Stimulated activated CD8-positive, alpha-beta memory T cell treated with anti-CD3 and anti-CD28 coated beads, Interleukin-4, amount 100 ng/mL, for 24 hours (primary cell): ENCODE results near the gene ODF2L.
A peak's percentile ranks its signal among the peaks of the same experiment; 100 is the strongest.

Experiments
- DNase-seq: peaks from one replicate; pipeline ENCODE4 v3.0.0-alpha.2; 2020; ENCODE audit warnings: low read depth

Gene ODF2L, protein sequence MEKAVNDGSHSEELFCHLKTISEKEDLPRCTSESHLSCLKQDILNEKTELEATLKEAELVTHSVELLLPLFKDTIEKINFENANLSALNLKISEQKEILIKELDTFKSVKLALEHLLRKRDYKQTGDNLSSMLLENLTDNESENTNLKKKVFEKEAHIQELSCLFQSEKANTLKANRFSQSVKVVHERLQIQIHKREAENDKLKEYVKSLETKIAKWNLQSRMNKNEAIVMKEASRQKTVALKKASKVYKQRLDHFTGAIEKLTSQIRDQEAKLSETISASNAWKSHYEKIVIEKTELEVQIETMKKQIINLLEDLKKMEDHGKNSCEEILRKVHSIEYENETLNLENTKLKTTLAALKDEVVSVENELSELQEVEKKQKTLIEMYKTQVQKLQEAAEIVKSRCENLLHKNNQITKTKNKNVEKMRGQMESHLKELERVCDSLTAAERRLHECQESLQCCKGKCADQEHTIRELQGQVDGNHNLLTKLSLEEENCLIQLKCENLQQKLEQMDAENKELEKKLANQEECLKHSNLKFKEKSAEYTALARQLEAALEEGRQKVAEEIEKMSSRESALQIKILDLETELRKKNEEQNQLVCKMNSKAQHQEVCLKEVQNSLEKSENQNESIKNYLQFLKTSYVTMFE

GRCh38 chr1:86395751-86396497 lies at the start of gene ODF2L:
ODF2L (minus strand) TSS chr1:86396323; CDS start chr1:86387027, 9,296 bp downstream.
- peak; percentile 84 for DNase-seq

DNA sequence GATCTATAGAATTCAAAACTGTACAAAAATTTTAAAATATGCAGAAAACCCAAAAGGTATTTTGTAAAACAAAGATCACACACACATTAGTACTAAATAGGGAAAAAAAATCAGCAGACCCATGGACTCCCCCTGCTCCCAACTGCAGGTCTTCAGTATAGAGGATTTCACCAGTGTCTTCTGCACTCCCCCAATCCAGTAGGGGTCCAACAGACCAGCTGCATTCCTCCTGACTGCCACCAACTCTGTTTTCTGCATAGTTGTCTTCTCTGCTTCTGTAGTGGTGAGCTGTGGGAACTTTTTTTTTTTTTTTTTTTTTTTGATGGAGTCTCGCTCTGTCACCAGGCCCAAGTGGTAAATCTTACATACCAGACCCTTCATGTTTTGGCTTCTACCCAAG lies 49.8 kb upstream of the ODF2L start:
- no peak for DNase-seq

DNA sequence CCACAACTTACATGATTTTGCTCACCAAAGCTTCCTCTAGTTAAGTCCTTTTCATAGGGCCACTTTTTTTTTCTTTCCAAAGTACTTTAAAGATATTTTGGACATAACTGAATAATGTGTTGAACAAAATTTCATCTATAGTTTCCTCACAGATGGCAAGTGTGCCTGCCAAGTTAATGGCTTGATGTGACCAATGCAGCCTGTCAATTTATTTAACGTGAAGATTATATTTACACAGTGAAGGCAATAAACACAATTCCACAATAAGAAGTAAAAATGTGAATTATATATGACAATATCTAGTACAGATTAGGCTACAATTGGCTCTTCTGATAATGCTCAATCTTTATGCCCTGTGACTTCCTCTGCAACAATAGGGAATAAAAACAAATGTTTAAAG lies 45.9 kb upstream of the ODF2L start:
- no peak for DNase-seq

DNA sequence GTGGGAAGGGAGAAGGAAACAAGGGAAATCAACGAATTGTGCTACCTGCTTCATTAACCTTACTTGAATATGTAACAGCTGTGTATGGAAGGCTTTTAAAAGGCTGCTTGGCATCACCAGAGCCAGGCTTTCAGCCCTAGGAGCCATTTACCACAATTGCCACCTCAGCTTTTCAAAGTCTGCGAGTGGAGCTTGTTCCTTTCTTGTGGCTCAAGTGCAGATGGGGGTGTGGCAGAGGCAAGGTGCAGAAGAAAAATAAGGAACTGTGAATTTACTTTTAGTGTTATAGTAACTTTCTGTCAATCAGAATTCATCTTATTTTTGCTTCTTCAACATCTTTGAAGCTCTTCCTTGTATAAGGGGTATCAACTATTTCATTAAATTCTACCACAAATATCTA lies 45.5 kb upstream of the ODF2L start:
- no peak for DNase-seq

- no peak for DNase-seq
Observed at GRCh38 chr1:86436041-86436440, 39.9 kb upstream of the ODF2L start.

GRCh38 chr1:86435327-86435726 lies 39.2 kb upstream of the ODF2L start:
- DNase-seq, result no peak

GRCh38 chr1:86434059-86434458 lies 37.9 kb upstream of the ODF2L start:
- DNase-seq, result no peak

GRCh38 chr1:86430376-86430775 lies 34.3 kb upstream of the ODF2L start:
- no peak for DNase-seq

DNA sequence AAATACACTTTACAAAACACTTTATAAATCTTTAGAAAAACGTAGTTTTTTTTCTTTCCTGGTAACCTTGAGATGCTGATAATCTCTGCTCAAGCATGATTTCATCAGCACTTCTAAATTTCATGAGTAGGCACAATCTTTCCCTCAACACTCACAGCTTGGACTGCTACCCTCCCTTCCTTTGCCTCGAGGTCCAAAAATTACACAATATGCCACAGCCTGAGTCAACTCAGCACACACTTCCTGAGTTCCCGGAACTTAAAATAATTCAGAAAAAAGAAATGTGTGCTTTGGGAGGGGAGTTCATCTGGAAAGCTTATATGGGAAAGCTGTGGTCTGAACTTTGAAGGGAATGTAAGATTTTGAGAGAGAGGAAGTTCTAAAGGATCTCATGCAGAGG lies 33.7 kb upstream of the ODF2L start:
- no peak for DNase-seq

GRCh38 chr1:86429122-86429725 lies 33.1 kb upstream of the ODF2L start:
- DNase-seq, result no peak

DNA sequence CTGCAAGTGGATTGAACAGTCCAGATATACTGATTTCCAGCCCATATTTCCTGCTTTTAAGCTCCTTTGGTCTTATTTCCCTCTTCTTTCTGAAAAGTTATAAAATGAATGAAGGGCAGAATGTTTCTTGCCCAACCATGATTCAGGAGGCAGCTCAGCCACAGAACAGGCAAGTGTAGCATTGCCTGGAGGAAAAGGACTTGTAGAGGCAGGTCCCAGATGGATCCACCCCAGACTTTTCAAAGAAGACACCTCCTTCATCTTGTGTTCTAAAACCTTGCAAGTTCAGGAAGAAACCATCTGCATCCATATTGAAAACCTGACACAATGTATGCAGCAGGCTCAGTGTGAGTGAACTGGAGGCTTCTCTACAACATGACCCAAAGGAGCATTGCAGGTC lies 27.8 kb upstream of the ODF2L start, which contains the start of gene CLCA2:
TSS of gene CLCA2 (plus strand) at position 299 of the 400 bp plus-strand sequence. CDS start at position 376, 77 bp downstream.
- no peak for DNase-seq

DNA sequence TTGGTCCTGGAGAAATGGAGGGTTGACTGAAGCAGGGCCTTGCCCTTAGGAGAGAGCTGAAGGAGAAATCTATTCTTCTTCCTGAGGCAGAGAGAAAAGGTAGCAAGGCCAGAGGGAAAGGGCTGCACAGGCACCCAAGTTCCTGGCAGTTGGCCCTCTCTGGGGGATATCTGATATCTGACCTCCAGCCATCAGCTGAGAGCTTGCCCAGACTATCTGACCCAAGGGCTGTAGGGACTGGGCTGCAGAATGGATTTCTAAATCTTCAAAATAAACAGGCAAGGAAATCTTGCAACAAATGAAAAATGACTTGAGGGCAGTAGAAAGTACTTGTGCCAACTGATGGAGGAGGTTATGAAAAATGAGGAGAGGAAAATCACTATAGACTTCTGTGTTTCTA lies 27.4 kb upstream of the ODF2L start:
- DNase-seq, result no peak

- DNase-seq, result no peak
Observed at GRCh38 chr1:86421601-86422280, 25.6 kb upstream of the ODF2L start.

GRCh38 chr1:86419277-86419903 lies 23.3 kb upstream of the ODF2L start:
- DNase-seq, result no peak

DNA sequence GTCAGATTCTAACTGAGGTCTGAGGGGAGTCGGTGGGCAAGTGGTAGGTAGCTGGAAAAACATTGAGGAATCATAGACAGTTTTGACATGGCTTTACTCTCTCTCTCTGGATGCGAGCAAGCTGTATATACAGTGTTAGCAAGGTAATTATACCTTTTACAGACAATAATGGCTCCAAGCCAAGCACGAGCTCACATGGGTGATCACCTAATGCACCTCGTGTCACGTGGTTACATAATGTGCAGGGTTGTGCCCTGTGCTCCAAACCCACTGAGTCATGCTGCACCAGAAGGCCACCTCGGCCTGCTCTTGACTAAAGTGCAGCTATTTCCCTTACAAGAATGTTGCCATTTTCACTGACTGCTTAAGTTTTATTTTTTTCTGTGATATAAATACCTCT lies 20.2 kb upstream of the ODF2L start:
- DNase-seq, result no peak

GRCh38 chr1:86410879-86411278 lies 14.8 kb upstream of the ODF2L start:
- no peak for DNase-seq

GRCh38 chr1:86409416-86410021 lies 13.4 kb upstream of the ODF2L start:
- DNase-seq, result no peak

DNA sequence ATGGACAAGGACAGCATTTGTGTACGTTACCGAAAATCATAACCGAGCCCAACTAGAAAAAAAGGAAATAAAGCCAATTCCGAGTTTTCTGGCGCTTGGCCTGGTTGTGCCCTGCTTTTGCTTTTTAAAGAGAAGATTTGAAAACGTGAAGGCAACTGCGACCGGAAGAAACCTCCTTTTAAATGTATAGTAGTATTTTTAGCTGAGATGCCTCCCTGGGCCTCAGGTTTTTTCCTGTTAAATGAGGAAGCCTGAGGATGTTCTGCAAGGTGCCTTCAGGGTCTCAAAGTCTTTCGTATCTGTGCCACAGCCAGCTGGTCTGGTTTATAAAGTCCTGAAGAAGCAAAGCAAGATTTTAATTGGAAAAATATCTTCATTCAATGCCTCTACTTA lies 371 bp upstream of the ODF2L start:
- no peak for DNase-seq

GRCh38 chr1:86394416-86394815 lies 1.7 kb downstream of the ODF2L start:
- no peak for DNase-seq

GRCh38 chr1:86389307-86389706 lies 6.8 kb downstream of the ODF2L start:
- DNase-seq, result no peak

DNA sequence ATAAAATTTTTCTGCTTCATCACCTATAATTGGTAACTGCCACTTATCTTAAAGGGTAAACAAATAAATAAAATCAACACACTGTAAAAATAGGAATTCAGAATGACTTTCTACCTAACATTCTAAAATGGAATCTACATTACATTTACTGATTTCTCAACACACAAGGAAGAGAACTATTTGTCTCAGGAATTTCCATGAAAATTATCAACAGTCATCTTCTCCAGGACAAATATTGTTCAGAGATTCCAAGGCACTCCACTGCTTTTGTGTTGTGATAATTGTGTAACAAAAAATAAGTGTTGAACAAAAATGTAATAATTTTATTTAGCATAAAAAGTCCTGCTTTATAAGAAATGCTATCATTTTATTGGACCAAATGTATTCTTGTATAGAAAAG lies 7.3 kb downstream of the ODF2L start:
- no peak for DNase-seq
